ENCODE measurements around the gene LRRC53.

Gene LRRC53

DNA sequence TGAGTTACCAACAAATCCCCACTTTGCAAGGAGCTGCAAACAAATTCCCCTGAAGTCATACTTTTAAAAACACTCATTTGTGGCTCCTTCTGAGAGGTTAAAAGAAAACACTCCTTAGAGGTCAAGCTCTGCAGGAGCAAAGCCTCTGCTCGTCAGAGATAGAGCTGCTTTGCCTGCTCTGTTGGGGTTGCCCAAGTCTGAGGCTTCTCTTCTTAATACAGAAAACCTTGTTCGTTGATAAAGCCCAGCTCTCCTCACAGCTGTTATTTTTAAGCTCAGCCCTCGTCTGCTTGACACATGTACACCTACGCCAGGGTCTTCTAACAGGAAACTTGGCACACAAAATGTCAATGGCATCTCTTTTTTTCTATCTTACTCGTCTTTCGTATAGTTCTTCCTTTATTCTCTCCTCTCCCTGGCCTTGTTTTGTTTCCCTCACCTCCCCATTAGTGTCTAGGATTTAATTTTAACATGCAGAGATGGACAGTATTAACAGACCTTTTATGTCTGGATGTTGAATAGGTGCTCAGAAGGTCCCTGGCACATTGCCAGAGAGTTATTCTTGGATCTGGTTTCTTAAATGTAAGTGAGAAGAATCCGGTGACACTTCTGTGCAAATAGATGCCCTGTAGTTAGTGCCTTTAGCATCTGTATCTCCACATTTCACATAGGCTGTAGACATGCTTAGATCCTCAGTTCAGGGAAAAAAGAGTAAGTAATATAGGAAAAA, 86.0 kb downstream of the LRRC53 start:
- no peak overlapping the region for H3K27ac ChIP-seq (ENCODE audit: low read depth, low read length)
- no peak overlapping the region for H3K4me2 ChIP-seq (ENCODE audit: low read length)
- TF ChIP-seq EZH2phosphoT487 (IDR thresholded peaks at IDR 0.05; ENCODE audit: borderline replicate concordance, low read length): no peak
- H3K79me2 ChIP-seq (ENCODE audit: control insufficient read depth, low read length): no peaks in the 10 kb centered on the region
- no peaks in the 10 kb centered on the region for H3F3A ChIP-seq (ENCODE audit: control insufficient read depth, insufficient read depth)
- H3K4me3 ChIP-seq (ENCODE audit: low read length): no peak overlapping the region
- no peaks in the 10 kb centered on the region for H3K9me2 ChIP-seq (replicated peaks; ENCODE audit: control insufficient read depth, low read length)
- no peaks in the 10 kb centered on the region for H3K9me3 ChIP-seq (ENCODE audit: control insufficient read depth, insufficient read depth, low read length)
- H4K20me1 ChIP-seq (ENCODE audit: control insufficient read depth, insufficient read depth, low read depth, low read length): no peaks in the 10 kb centered on the region; the same call in 1 of the 2 replicates
- no peaks in the 10 kb centered on the region for H3K4me1 ChIP-seq (ENCODE audit: control insufficient read depth, low read length)
- no peaks in the 10 kb centered on the region for H3K27me3 ChIP-seq (ENCODE audit: control insufficient read depth, low read length)
- no peaks in the 10 kb centered on the region for H3K36me3 ChIP-seq (ENCODE audit: control insufficient read depth, low read length)

DNA sequence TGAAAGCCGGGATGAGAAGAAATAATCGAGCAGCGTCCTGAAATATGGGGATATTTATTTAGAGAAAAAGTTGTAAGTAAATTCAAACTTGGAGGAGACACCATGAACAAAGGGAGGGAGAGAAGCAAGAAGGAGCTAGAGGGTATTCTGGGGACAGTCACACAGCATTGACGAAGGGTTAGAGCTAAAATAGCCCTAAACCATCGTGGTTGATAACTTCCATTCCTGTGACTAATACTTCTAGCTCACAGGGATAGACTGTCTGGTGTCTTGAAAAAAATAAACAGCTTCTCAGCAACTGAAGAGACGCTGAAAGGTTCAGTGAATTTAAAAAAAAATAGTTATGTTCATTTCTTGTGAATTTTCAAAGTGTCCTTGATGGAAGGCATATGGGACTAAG, 86.7 kb downstream of the LRRC53 start:
- H3K4me2 ChIP-seq (ENCODE audit: low read length): no peak overlapping the region
- H4K20me1 ChIP-seq (ENCODE audit: control insufficient read depth, insufficient read depth, low read depth, low read length): no peaks in the 10 kb centered on the region; the same call in 1 of the 2 replicates
- H3K36me3 ChIP-seq (ENCODE audit: control insufficient read depth, low read length): no peaks in the 10 kb centered on the region
- H3K4me1 ChIP-seq (ENCODE audit: control insufficient read depth, low read length): no peaks in the 10 kb centered on the region
- no peaks in the 10 kb centered on the region for H3K79me2 ChIP-seq (ENCODE audit: control insufficient read depth, low read length)
- no peaks in the 10 kb centered on the region for H3F3A ChIP-seq (ENCODE audit: control insufficient read depth, insufficient read depth)
- no peak overlapping the region for H3K4me3 ChIP-seq (ENCODE audit: low read length)
- H3K9me2 ChIP-seq (replicated peaks; ENCODE audit: control insufficient read depth, low read length): no peaks in the 10 kb centered on the region
- no peaks in the 10 kb centered on the region for H3K27me3 ChIP-seq (ENCODE audit: control insufficient read depth, low read length)
- no peaks in the 10 kb centered on the region for H3K9me3 ChIP-seq (ENCODE audit: control insufficient read depth, insufficient read depth, low read length)
- TF ChIP-seq EZH2phosphoT487 (IDR thresholded peaks at IDR 0.05; ENCODE audit: borderline replicate concordance, low read length): no peak
- H3K27ac ChIP-seq (ENCODE audit: low read depth, low read length): no peak overlapping the region

DNA sequence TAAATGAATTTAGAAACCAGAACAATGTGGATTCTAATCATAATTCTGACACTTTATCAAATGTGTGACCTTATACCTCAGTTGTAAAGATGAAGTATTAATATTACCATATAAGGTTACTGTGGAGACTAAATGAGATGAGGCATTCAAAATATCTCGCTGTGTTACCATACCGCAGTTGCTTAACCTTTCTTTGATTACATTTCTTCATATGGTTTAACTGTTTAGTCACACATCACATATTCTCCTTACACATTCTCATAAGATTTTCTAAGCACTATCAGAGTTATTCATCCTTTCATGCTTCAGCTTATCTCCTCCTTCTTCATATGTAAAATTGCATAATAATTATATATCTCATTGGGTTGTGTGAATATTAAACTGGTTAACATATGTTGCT, 88.9 kb downstream of the LRRC53 start:
- no peak overlapping the region for H3K4me3 ChIP-seq (ENCODE audit: low read length)
- TF ChIP-seq, protein P1, sequence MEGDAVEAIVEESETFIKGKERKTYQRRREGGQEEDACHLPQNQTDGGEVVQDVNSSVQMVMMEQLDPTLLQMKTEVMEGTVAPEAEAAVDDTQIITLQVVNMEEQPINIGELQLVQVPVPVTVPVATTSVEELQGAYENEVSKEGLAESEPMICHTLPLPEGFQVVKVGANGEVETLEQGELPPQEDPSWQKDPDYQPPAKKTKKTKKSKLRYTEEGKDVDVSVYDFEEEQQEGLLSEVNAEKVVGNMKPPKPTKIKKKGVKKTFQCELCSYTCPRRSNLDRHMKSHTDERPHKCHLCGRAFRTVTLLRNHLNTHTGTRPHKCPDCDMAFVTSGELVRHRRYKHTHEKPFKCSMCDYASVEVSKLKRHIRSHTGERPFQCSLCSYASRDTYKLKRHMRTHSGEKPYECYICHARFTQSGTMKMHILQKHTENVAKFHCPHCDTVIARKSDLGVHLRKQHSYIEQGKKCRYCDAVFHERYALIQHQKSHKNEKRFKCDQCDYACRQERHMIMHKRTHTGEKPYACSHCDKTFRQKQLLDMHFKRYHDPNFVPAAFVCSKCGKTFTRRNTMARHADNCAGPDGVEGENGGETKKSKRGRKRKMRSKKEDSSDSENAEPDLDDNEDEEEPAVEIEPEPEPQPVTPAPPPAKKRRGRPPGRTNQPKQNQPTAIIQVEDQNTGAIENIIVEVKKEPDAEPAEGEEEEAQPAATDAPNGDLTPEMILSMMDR (IDR thresholded peaks at IDR 0.05; ENCODE audit: low read depth, low read length, poor library complexity, severe bottlenecking): no peak
- TF ChIP-seq EZH2phosphoT487 (IDR thresholded peaks at IDR 0.05; ENCODE audit: borderline replicate concordance, low read length): no peak
- H3K9me2 ChIP-seq (replicated peaks; ENCODE audit: control insufficient read depth, low read length): no peaks in the 10 kb centered on the region
- H3K4me2 ChIP-seq (ENCODE audit: low read length): no peak overlapping the region
- no peaks in the 10 kb centered on the region for H3K36me3 ChIP-seq (ENCODE audit: control insufficient read depth, low read length)
- no peaks in the 10 kb centered on the region for H3K9me3 ChIP-seq (ENCODE audit: control insufficient read depth, insufficient read depth, low read length)
- H3K4me1 ChIP-seq (ENCODE audit: control insufficient read depth, low read length): no peaks in the 10 kb centered on the region
- H3K79me2 ChIP-seq (ENCODE audit: control insufficient read depth, low read length): no peaks in the 10 kb centered on the region
- no peak overlapping the region for H3K27ac ChIP-seq (ENCODE audit: low read depth, low read length)
- no peaks in the 10 kb centered on the region for H3F3A ChIP-seq (ENCODE audit: control insufficient read depth, insufficient read depth)
- H3K27me3 ChIP-seq (ENCODE audit: control insufficient read depth, low read length): no peaks in the 10 kb centered on the region
- H4K20me1 ChIP-seq (ENCODE audit: control insufficient read depth, insufficient read depth, low read depth, low read length): no peaks in the 10 kb centered on the region

DNA sequence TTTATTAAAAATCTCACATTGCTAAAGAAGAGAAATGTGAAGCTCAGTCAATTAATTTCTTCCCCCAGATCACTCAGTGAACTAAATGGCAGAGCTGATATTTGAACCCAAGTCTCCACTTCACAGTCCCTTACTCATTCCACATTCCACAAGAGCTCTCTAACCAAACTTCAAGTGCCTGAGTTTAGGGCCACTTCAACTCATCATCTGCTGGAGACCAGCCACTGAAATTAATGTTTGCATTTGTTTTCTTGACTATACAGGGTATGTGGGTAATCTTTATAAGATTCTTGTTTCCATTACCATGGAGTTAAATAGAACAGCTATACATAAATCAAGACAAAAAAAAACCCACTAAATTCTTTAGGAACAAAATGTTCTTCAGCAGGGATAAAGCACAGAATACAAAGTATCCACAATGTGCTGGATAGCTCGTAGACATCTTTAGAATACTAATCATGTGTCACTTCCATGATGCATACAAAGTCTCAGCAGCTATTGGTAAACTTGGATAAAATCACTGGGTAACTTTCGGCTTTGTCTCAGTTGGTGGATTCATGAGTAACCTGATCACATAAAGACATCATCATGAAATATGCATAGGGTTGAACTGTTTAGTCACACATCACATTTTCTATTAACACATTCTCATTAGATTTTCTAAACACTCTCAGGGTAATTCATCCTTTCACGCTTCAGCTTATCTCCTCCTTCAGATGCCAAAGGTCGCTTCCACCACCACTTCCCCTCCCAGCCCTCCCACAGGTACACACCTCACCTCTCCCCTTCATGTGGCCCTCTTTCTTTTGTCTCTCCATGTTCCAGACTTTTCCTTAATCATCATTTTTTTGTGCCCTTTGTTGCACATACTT, 89.8 kb downstream of the LRRC53 start:
- TF ChIP-seq, protein P1 (IDR thresholded peaks at IDR 0.05; ENCODE audit: low read depth, low read length, poor library complexity, severe bottlenecking): no peak
- TF ChIP-seq EZH2phosphoT487 (IDR thresholded peaks at IDR 0.05; ENCODE audit: borderline replicate concordance, low read length): no peak
- Histone ChIP-seq H3K4me1 (ENCODE audit: control insufficient read depth, low read length) (no peaks in the 10 kb centered on the region), H3K4me2 (ENCODE audit: low read length) (no peak overlapping the region), H4K20me1 (ENCODE audit: control insufficient read depth, insufficient read depth, low read depth, low read length) (no peaks in the 10 kb centered on the region), H3F3A (ENCODE audit: control insufficient read depth, insufficient read depth) (no peaks in the 10 kb centered on the region), H3K9me3 (ENCODE audit: control insufficient read depth, insufficient read depth, low read length) (no peaks in the 10 kb centered on the region), H3K4me3 (ENCODE audit: low read length) (no peak overlapping the region), H3K27me3 (ENCODE audit: control insufficient read depth, low read length) (no peaks in the 10 kb centered on the region), H3K79me2 (ENCODE audit: control insufficient read depth, low read length) (no peaks in the 10 kb centered on the region), H3K9me2 (replicated peaks; ENCODE audit: control insufficient read depth, low read length) (no peaks in the 10 kb centered on the region), H3K27ac (ENCODE audit: low read depth, low read length) (no peak overlapping the region), H3K36me3 (ENCODE audit: control insufficient read depth, low read length) (no peaks in the 10 kb centered on the region)
